GM21381 (cell line): Measurements from ENCODE around the gene RNF144B.

Experiments used
- ATAC-seq: cut with Tn5 transposase; IDR thresholded peaks from one replicate; pipeline ENCODE4 v1.9.1; 2021; ENCODE audit warnings: mild to moderate bottlenecking, moderate library complexity; ENCODE audit not compliant: unreplicated experiment

The RNF144B gene

DNA sequence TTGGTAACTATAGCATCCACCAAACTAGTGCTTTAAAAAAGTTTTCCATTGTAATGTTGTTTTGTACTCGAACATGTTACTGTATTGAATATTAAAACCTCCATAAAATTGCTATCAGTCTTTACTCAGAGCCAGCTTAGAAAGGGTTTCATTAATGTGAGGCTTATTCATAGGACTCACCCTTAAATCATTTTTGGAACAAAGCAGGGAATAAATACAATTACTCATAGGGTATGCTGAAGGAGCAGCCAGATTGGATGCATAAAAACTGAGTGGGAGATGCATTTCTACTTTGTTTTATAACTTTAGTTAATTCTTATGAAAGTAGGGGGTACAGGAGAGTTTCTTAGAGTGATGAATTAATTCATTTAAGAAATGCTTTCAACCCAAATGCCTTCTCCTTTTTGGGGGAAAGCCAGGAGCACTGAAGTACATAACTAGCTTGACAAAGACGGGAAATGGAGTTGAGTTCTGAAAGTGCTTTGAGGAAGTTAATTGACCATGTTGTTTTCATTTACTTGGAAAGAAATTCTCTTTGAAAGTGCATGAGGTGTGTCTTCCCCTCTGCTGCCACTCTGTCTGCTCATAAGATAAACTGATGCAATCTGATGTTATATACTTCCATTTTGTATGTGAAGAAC, 90.3 kb downstream of the RNF144B start:
- ATAC-seq, result no peak

DNA sequence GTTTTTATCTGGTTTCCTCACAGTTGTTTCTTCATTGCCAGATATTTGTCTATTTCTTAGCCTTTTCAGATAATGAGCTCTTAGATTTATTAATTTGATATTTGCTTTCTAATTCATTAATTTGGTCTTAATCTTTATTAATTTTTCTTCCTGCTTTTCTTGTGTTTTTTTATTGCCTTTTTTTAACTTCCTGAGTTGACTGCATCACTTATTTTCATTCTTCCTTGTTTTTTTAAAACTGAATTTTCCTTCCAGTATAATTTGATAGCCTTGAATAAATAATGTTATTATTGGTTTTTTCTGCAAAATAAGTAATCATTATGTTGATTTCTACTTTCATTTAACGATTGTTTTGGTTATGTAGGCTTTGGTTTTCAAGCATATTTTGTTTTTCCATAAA, 91.5 kb downstream of the RNF144B start:
- ATAC-seq, result no peak

DNA sequence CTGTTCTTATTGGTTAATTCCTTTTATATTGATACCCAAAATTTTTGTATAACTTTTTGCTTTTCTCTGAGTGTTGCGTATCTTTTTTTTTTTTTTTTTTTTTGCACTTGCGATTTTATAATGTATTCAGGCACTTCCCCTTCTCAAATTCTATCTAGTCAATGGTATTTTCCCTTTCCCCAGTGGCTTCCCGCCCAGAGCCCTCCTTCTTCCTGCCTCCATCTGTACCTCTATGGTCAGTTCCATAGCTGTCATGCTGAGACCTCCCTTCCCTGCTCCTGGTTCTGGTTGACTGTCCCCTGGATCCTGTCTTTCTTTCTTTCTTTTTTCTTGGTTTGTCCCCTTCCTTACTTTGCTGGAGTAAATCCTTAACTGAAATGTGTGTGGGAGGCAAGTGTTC, 94.7 kb downstream of the RNF144B start:
- ATAC-seq, result no peak

DNA sequence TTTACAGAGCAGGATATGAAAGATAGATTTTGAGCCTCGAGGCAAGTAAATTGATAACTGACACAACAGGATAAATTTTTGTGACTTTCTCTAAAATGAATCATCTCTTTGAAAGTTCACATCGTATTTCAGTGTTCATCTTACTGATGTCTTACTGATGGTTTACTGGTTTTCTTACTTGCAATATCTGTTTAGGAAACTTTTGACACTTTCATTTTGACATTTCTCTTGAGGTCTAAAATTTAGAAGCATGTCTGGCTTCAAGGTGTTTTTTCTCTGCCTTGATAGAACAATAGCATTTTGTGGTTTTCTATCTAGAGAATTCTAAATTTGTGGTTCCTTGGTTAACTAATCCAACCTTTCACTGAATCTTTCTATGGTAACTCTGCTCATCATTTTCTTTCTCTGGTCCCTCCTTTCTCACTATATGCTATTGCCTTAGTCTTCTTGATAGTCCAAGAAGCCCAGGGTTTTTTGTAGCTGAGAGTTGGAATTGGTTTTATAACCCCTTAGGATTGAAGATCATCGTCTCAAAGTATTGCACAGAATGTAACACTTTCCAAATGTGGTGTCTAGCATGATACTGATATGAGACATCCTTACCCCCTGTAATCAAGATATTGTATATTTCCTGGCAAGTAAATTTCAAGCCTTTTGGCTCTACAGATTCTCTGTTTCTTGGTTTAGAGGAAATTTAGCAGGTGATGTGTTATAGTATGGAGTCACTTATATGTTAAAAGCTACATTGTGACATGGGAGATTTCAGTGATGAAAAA, 98.7 kb downstream of the RNF144B start:
- no peak for ATAC-seq

DNA sequence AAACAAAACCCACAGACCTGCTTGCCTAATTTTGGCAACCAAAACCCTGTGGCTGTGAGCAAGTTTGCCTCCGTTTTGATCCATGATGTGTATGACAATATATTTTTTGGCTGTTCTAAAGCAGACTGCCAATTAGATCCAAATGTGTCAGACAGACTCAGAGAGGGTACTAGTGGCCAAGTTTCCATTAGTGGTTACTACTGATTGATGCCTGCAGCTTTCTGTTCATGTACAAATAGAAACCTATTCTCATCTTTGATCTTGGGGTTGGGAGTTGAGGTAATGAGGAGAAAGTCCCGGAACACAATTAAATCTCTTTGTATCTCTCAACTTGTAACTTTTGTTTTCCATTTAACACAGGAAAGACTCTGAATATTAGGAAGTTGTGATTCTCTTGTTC, 100.9 kb downstream of the RNF144B start:
- no peak for ATAC-seq

DNA sequence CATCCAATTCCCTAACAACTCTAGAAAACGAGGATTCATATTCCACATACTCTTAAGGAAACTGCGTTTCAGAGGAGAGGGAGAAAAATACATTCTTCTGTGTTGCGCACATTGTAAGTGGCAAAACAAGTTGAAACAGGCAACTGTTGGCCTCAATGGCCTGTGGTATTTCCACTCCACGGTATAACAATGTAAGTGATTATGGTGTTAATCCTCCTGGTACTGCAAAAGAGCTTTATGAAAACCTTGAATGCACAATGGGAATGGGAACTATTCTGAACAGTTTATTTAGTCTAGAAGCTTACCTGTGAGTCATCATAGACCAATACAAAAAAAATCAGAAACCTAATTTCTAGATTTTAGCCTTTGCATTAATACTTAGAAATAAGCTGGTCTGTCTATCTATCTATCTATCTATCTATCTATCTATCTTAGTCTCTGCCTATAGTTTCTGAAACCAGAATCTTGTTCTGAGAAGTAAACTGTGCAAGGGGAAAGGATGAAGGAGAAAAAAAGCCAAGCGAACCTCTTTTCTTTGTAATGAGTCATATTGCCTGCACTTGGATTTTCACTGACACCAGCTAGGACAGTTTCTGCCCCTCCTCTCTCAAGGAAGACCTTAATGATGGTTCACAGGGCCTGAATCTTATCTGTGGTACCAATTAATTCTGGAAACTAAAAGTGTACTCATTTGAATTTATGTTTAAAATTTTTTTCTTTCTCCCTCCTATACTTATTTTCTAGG, 101.5 kb downstream of the RNF144B start:
- no peak for ATAC-seq

DNA sequence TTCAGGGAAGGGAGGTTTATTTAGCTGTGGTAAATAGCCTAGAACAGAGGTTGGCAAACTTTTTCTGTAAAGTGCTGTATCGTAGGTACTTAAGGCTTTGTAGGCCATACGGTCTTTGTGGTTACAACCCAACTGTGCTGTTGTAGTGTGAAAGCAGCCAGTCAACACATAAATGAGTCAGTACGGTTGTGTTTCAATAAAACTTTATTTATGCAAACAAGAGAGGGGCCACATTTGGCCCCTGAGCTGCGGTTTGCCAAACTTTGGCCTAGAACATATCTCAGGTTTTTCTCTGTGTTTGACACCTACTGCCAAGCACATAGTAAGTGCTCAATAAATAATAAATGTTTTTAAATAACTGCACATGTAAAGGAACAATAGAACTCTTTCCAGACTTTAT, 102.2 kb downstream of the RNF144B start:
- no peak for ATAC-seq

DNA sequence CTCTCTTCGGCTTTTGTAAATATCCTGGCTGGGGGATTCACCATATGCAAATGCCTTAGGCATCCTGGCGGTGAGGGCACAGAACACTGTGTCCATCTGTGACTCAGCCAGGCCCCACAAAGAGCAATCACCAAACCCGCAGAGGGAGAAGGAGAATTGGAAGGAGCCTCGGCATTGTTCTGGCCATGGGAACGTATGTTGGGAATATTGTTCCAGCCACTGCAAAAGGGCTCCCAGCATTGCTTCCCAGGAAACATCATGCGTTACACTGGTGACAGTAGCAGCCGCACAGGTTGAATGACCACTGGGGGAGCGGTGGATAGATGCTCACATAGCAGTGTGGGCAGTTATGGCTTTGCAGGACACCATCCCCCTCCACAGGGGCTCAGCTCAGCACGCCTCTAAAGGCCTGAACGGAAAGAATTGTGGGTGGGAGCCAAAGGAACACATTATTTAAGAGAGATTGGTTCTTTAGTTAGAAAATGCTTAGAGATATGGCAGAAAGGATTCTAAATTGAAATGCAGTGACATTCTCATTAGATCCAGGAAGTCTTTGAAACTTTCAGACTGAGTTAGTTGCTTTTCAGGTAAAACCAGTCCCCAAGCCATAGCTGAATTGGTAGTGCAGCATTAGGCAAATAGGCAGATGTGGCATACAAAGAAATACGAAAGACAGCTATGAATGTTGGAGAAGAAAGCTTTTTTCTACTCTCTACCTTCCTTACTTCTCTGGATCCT, 104.3 kb downstream of the RNF144B start:
- no peak for ATAC-seq

DNA sequence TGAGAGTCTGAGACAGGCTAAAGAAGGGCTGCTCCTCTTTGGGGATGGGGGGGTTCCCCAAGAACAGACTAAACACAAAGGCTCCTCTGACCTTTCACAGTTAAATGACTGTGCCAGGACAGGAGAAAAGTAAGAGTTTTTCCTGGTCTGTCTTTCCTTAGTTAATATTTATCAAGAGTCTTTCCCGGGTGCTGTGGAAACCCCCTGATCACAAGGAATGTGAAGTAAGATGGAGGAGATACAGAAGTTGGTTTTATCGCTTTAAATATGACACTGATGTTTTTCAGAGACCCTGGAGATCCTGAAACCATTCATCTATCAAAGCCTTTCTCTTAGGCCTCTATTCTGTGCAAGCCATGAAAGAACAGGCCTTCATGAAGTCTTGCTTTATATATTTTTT, 105.8 kb downstream of the RNF144B start:
- no peak for ATAC-seq

DNA sequence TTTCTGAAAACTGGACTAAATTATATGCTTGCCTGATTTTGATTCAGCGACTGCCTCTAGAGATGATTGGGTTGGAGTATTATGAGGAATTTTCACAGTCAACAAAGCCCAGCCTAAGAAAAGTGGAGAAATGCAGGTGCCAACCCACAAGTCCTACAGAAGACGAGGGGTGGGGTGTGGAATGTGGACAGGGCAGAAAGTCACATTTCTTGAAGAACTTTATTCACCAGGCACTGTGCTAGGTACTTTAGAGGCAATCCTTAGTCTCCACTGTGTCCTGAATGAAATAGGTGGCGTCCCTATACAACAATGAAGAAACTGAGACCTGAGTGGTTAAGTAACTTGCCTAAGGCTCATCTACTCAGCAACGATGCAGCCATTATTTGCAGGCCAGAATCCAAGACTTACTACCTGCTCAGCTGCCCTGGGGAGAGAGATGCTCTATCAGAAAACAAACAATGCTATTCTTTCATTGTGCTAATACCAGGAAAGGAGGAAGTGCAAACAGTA, 106.3 kb downstream of the RNF144B start:
- no peak for ATAC-seq

DNA sequence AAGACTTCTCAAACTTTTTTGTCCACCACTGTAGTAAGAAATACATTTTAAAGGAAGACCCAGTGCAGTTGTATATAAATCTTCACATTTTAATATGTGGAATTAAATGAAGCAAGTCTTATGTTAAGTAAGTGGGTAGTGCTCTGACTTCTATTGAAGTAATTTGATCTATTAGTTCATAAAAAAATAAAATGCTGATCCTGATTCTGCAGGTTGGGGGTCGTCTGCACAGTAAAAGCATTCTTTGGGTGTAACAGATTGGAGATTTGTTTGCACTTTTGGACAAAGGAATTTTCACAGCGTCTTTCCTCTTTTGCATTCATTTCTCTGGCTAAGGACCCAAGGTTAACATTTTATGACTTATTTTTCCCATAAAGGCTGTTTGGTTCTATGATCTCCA, 106.8 kb downstream of the RNF144B start:
- ATAC-seq, result no peak

DNA sequence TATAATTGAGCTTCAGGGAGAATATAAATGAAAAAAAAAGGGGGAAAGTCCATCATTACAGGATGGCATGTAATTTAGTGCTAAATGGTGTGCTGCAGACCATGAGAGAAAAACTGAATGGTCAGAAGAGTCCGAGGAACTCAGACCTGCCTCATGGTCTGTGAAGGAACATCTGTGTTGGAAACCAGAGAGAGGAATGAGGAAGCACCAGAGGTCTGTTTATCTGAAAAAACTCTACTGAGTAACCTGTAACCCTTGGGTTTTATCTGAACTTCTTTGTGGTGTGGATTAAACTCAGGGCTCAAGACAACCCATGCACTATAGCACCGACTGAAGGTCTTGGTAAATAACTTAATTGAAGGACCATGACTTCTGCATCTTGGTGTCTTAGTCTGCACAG, 108.1 kb downstream of the RNF144B start:
- ATAC-seq, result no peak

DNA sequence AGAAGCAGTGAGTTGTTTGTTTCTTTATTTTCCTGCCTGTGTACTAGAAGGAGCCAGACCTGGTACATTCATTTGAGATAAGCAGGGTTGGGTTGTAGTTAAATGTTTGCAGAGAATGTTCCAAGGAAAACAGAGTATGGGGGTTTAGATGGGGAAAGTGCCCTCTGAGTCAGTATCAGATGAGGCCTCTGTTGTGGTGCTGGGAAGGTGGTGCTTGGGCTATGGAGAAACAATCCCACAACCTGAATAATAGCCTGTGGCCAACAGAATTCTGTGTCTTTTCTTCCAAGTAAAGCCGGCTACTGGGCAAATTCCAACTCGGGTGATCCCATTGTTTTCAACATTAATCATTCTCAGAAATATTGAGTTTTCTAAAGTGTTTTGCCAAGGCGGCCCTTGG, 109.3 kb downstream of the RNF144B start:
- ATAC-seq, result no peak

DNA sequence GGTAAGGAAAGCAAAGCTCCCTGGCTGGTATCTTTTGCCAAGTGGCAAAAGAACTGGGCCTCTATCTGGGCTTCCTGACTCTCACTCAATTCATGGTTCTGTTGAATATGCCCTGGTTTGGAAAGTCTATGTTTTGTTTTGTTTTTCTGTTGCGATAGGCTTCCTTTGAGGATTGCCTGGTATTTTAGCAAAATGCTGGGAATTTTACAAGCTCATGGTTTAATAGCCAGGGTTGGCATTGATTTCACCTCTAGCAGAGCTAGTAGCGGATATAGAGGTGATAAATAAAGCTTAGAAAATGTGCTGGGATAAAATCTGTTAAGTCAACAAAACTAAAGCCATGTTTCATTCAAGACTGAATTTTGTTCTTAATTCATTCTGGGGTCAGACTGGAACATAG, 109.9 kb downstream of the RNF144B start:
- ATAC-seq, result no peak

DNA sequence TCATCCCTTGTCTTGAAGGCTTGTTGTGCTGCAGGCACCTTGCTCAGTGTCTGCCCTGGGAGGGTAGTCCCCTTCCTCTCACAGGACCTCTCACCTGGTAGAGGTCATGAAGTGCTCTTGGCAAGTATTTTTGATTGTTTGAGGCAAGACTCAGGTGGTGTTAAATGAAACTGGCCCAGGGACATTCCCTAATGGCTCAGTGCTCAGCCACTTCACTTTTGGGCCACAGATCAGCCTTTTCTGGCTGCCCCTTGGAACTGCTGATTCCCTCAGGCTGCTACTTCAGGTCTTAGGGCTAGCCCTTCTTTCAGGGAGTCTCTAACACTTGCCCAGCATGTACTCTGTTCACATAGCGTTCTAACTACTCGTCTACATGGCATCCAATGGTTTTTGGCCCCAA, 111.3 kb downstream of the RNF144B start:
- no peak for ATAC-seq

DNA sequence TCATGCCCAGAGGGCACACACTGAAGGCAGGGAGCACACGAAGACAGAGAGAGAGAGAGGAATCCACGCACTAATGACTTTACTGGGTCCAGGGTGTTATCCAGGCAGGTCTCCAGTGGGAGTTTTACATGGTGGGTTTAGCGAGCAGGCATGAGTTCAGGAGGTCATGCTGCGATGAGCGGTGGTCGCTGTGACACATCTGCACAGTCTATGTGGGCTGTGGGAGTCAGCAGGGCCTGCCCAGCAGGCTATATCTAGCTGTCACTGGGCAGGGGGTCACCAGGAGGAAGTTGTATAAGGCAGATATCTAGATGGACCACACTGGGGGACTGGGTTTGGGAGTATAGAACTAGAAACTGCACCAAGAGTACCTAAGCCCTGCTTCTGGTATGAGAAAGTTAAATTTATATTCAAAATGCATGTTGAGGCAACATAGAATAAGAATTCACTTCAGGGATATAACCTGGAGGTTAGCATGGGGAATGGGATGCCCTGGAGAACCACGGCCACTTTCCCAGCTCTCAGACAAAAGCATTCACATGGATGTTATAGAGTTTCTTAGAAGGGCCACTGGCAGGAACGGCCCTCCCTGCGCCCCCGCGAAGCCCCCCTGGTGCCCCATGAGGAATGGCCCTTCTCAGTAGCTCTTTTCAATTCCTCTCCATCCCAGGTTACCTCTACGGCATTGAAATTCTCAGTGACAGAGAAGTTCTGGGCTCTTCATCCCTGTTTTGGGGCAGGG, 113.9 kb downstream of the RNF144B start:
- no peak for ATAC-seq

DNA sequence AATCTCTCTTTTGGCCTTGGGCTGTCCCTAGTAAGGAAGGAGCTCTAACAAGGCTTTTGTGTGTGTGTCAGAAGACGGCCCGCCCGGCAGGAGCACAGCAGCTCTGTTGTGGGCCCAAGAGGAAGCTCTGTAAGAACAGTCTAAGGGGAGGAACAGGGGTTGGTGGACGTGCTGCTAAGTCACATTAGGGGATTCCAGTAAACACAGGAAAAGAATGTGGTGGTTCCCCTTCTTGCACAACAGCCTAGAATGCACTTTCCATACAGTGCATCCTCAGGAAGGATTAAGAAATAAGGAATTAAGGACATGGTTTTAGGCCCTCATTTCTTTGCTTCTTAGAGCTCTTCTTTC, 114.5 kb downstream of the RNF144B start:
- no peak for ATAC-seq

DNA sequence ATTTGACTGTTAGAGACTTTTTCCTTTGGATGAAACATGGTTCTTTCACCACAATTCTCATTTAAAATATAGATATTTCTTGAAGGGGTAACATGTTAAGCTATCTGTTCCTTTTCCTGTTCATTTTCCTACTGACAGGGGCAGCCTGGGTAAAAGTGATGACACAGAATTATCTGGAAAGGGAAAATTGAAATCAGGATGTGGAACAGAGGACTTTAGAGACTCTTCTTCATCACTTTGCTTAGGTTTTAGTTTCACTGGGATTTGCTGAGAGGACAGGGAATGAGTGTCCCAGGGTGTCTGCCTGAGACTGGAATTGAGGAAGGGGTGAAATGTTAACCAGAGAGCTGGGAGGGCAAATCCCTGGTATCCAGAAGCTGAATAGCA, 116.0 kb downstream of the RNF144B start:
- no peak for ATAC-seq

DNA sequence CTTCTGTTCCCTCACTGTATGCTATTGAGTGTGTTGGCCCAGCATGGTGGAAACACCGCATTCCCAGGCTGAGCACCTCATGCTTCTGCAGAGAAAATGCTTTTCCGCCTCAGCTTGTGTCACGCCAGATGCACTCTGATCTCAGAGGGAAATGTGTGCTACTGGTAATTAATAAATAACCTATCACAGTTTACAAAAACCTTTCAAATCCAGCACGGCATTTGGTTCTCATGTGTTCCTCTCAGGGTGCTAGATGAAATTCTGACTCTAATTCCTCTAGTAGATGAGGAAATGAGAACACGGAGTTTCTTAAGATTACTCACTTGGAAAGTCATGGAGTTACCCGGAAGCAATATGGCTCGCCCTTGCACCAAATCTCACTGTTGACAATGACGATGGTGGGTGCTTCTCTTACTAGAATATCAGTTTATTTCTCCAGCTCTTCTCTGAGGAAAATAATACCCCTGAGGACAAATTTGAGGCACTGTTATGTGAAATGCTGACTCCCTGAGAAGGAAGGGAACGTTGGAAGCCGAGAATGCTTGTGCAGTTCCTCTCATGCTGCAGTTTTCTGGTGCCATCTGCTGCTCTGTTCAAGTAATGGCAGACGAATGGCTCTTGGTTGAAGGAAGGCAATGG, 116.6 kb downstream of the RNF144B start:
- ATAC-seq, result peak; percentile 87

DNA sequence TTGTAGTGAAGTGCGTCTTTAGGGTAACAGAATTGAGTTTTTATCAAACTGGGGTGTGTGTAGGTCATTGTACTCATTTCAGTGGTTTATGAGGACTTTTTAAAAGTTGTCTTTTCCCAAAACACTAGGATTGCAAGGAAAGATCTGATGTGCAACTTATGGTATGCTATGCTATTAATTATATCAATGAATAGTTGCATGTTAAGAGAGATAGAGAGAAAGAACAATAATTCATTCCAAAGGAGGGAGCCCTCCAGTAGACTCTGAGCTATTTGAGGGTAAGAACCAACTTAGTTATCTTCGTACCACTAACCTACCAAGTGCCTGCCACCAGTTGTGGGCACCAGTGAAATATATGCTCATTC, 117.1 kb downstream of the RNF144B start:
- ATAC-seq, result no peak
